Left ventricle myocardium inferior (tissue), 1 donor: ENCODE results near the gene DENND4A. TPM values are rescaled to one million over a fixed set of nuclear protein-coding genes. Genes with fewer than 3 reads are reported as not detected.

ENCODE experiments used
- DNase-seq: peaks from one replicate; pipeline ENCODE4 v3.0.0-alpha.2; 2020
- H3K27ac ChIP-seq: fragments of 200-600 bp; replicated peaks from 2 replicates; pipeline ENCODE4 v1.8.0; 2021
- H3K27me3 ChIP-seq: fragments of 200-600 bp; 2 replicates; pipeline ENCODE4 v1.8.0; 2021; ENCODE audit warnings: low read depth
- H3K36me3 ChIP-seq: fragments of 200-600 bp; 2 replicates; pipeline ENCODE4 v1.8.0; 2021
- H3K4me1 ChIP-seq: fragments of 200-600 bp; 2 replicates; pipeline ENCODE4 v1.8.0; 2021
- H3K4me3 ChIP-seq: fragments of 200-600 bp; 2 replicates; pipeline ENCODE4 v1.8.0; 2021; ENCODE audit warnings: mild to moderate bottlenecking, moderate library complexity
- H3K9me3 ChIP-seq: fragments of 200-600 bp; replicated peaks from 2 replicates; pipeline ENCODE4 v1.8.0; 2021
- intact Hi-C: fragments of 100-400 bp; cut with micrococcal nuclease; formaldehyde crosslinking; loops from one replicate; pipeline ENCODE4 v1.11.0; 2022
- total RNA-seq: library from RNA; stranded (reverse); fragmentation: NEBNext Ultra II Directional; extraction: Animal tissue kit (Norgen Biotek cat#: 25700); gene quantifications from one replicate; pipeline ENCODE4 v1.2.1, GENCODE V29; 2021
- TF ChIP-seq, protein P1 (sequence below): fragments of 200-600 bp; IDR thresholded peaks from 2 replicates; pipeline ENCODE4 v1.8.0; 2021; ENCODE audit warnings: antibody characterized with exemption, mild to moderate bottlenecking, borderline replicate concordance
- donor health status: DM: no; HTN: yes; CAD: no; lungs with severe emphysema.

Gene DENND4A
- total RNA-seq, 1 donor from 2014 or later: 13.5 TPM

DNA sequence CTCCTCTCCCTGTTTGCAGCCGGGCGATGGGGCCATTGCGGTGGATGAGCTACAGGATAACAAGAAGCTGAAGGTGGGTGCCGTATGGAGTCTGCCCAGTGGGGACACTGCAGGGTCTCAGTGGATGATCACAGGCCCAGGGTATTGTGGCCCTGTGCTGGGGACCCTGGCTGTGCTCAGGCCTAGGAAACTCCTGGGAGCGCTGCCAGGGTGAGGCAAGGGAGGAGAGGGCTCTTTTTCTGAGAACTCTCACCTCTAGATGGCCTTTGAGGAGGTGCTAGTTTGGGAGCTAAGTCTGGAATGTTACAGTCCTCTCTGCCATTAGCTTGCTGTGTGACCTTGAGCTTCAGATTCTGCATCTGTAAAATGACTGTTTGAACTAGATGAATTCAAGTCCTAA lies 154.0 kb downstream of the DENND4A start:
- H3K4me3 ChIP-seq: no peak overlapping the region
- no peaks in the 10 kb centered on the region for H3K27me3 ChIP-seq
- no peak for DNase-seq
- peaks cover 24% of the 10 kb centered on the region for H3K4me1 ChIP-seq
- H3K27ac ChIP-seq: no peak overlapping the region
- TF ChIP-seq, protein P1, sequence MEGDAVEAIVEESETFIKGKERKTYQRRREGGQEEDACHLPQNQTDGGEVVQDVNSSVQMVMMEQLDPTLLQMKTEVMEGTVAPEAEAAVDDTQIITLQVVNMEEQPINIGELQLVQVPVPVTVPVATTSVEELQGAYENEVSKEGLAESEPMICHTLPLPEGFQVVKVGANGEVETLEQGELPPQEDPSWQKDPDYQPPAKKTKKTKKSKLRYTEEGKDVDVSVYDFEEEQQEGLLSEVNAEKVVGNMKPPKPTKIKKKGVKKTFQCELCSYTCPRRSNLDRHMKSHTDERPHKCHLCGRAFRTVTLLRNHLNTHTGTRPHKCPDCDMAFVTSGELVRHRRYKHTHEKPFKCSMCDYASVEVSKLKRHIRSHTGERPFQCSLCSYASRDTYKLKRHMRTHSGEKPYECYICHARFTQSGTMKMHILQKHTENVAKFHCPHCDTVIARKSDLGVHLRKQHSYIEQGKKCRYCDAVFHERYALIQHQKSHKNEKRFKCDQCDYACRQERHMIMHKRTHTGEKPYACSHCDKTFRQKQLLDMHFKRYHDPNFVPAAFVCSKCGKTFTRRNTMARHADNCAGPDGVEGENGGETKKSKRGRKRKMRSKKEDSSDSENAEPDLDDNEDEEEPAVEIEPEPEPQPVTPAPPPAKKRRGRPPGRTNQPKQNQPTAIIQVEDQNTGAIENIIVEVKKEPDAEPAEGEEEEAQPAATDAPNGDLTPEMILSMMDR: no peak
- H3K9me3 ChIP-seq: no peaks in the 10 kb centered on the region
- intact Hi-C loops: no loop called here
- H3K36me3 ChIP-seq: no peaks in the 10 kb centered on the region

DNA sequence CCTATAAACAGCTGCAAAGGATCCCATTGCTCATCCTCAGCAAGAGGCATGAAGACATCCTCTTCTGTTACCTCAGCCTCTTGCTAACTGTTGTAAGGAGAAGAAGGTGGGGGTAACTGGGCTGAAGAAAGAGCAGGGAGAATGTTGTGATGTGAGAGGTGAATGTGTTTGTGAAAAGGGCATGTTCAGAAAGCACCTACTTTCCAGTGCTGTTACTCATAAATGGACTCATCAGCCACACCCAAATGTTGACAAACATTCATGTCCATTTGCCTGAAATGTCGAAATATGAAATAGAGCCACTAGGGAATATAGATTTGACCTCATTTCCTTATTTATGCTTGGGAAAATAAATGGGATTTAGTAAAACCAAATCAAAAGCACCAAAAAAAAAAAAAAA lies 157.7 kb downstream of the DENND4A start:
- no peak for DNase-seq
- no peak overlapping the region for H3K27ac ChIP-seq
- no peaks in the 10 kb centered on the region for H3K27me3 ChIP-seq

DNA sequence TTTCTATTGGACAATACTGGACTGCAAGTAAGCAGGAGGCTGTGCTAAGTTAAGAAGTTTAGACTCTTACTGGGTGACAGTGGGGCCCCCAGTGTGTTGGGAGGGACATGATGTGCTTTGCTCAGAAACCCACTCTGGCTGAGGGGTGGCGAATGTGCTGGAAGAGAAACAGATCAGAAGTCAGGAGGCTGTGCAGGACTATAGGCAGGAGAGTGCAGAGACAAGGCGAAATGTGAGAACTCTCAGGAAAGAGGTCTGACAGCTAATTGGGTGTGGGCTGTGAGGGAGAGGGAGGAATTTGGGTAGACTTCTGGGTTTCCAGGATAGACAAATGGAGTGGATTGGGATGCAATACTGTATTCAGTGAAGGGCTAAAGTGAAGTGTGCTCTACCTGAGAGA lies 158.3 kb downstream of the DENND4A start:
- H3K27me3 ChIP-seq: no peaks in the 10 kb centered on the region
- peaks cover 4% of the 10 kb centered on the region for H3K4me1 ChIP-seq
- intact Hi-C loops: no loop called here
- H3K27ac ChIP-seq: no peak overlapping the region
- no peak overlapping the region for H3K4me3 ChIP-seq
- DNase-seq: no peak
- no peaks in the 10 kb centered on the region for H3K36me3 ChIP-seq
- H3K9me3 ChIP-seq: no peaks in the 10 kb centered on the region
- TF ChIP-seq, protein P1: no peak

More for the DNA sequence above, 157.7 kb downstream of the DENND4A start:
- TF ChIP-seq, protein P1: no peak
- H3K36me3 ChIP-seq: no peaks in the 10 kb centered on the region
- peaks cover 7% of the 10 kb centered on the region for H3K4me1 ChIP-seq
- H3K9me3 ChIP-seq: no peaks in the 10 kb centered on the region
- intact Hi-C loops: no loop called here
- no peak overlapping the region for H3K4me3 ChIP-seq

DNA sequence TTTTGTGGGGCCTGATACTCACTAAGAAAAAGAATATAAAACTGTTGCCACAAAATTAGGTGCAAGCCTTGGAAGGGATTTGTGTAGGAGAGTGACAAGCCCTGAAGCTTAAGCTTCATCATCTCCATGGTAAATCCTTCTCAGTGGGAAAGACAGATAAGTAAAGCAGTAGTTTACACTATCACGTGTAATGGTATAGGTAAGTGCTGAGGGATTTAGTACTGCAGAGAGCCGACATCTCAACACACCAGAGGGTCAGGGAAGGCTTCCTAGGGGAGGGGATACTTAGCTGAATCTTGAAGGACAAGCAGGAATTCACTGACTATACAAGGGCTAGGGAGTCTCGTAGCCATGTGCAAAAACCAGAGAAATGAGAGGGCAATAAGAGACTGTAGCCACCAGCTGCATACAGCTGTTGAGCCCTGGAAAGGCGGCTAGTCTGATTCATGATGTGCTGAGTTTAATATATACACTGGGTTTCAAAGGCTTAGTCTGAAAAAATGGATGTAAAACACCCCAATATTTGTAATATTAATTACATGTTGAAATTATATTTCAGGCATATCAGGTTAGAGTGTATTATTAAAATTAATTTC lies 159.2 kb downstream of the DENND4A start:
- DNase-seq: no peak
- intact Hi-C loops: no loop called here
- no peak overlapping the region for H3K4me3 ChIP-seq
- H3K4me1 ChIP-seq: no peaks in the 10 kb centered on the region
- H3K27ac ChIP-seq: no peak overlapping the region
- no peaks in the 10 kb centered on the region for H3K36me3 ChIP-seq
- H3K27me3 ChIP-seq: no peaks in the 10 kb centered on the region
- TF ChIP-seq, protein P1: no peak
- H3K9me3 ChIP-seq: no peaks in the 10 kb centered on the region

DNA sequence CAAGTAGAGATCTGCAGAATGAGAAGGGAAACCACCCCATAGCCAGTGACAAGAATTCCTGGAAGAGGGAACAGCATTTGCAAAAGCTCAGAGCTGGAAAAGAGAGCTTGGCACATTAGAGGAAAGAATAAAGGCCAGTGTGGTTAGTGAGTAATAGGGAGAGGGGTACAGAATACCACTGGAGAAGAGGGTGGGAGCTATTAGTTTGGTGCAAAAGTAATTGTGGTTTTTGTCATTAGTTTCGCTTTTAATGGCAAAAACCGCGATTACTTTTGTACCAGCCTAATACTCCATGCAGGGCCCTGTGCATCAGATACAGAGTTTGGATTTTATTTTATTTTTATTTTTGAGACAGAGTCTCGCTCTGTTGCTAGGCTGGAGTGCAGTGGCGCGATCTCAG lies 160.6 kb downstream of the DENND4A start:
- Histone ChIP-seq H3K4me3 (no peak overlapping the region), H3K9me3 (no peaks in the 10 kb centered on the region), H3K36me3 (no peaks in the 10 kb centered on the region), H3K27ac (no peak overlapping the region), H3K27me3 (no peaks in the 10 kb centered on the region), H3K4me1 (no peaks in the 10 kb centered on the region)
- DNase-seq: no peak
- intact Hi-C loops: no loop called here
- TF ChIP-seq, protein P1: no peak
